IPS-11a (cell line): ENCODE results near the gene SPATA13.
"Not testable (repeated sequence)": the region's sequence is repeated elsewhere in the genome, so short reads cannot be mapped to it uniquely, and the experiment has no call there.

ENCODE experiments used
- H3K4me3 ChIP-seq: one replicate; pipeline ENCODE4 v1.5.1; 2013; ENCODE audit warnings: low read depth, low read length, control low read depth

The SPATA13 gene

GRCh38 chr13:24192811-24193162 is 32.3 kb downstream of the SPATA13 start:
- no peak overlapping the region for H3K4me3 ChIP-seq

- no peak overlapping the region for H3K4me3 ChIP-seq
Measured at GRCh38 chr13:24194447-24194846, 33.9 kb downstream of the SPATA13 start.

GRCh38 chr13:24195626-24196025 is 35.1 kb downstream of the SPATA13 start:
- no peak overlapping the region for H3K4me3 ChIP-seq

- no peak overlapping the region for H3K4me3 ChIP-seq
Measured at GRCh38 chr13:24196593-24197197, 36.2 kb downstream of the SPATA13 start.

GRCh38 chr13:24199016-24199415 is 38.5 kb downstream of the SPATA13 start:
- no peak overlapping the region for H3K4me3 ChIP-seq

- no peak overlapping the region for H3K4me3 ChIP-seq
Measured at GRCh38 chr13:24202215-24202614, 41.7 kb downstream of the SPATA13 start.

- H3K4me3 ChIP-seq: no peak overlapping the region
Measured at GRCh38 chr13:24203273-24203672, 42.8 kb downstream of the SPATA13 start.

- H3K4me3 ChIP-seq: no peak overlapping the region
Measured at GRCh38 chr13:24203811-24204210, 43.3 kb downstream of the SPATA13 start.

- H3K4me3 ChIP-seq: not testable (repeated sequence)
Measured at GRCh38 chr13:24205076-24205475, 44.6 kb downstream of the SPATA13 start.

GRCh38 chr13:24207841-24208667 is 47.5 kb downstream of the SPATA13 start:
- no peak overlapping the region for H3K4me3 ChIP-seq

GRCh38 chr13:24209138-24209537 is 48.6 kb downstream of the SPATA13 start:
- H3K4me3 ChIP-seq: no peak overlapping the region

- H3K4me3 ChIP-seq: no peak overlapping the region
Measured at GRCh38 chr13:24212254-24212653, 51.7 kb downstream of the SPATA13 start.

GRCh38 chr13:24212674-24213073 is 52.2 kb downstream of the SPATA13 start:
- H3K4me3 ChIP-seq: no peak overlapping the region

- no peak overlapping the region for H3K4me3 ChIP-seq
Measured at GRCh38 chr13:24213932-24214331, 53.4 kb downstream of the SPATA13 start.

GRCh38 chr13:24214528-24214927 is 54.0 kb downstream of the SPATA13 start:
- no peak overlapping the region for H3K4me3 ChIP-seq

GRCh38 chr13:24215126-24215525 is 54.6 kb downstream of the SPATA13 start:
- H3K4me3 ChIP-seq: no peak overlapping the region

- no peak overlapping the region for H3K4me3 ChIP-seq
Measured at GRCh38 chr13:24215732-24216131, 55.2 kb downstream of the SPATA13 start.

- H3K4me3 ChIP-seq: no peak overlapping the region
Measured at GRCh38 chr13:24216176-24216575, 55.7 kb downstream of the SPATA13 start.

GRCh38 chr13:24216779-24217178 is 56.3 kb downstream of the SPATA13 start:
- not testable (repeated sequence) for H3K4me3 ChIP-seq

GRCh38 chr13:24217601-24218281 is 57.2 kb downstream of the SPATA13 start:
- no peak overlapping the region for H3K4me3 ChIP-seq

GRCh38 chr13:24218338-24218737 is 57.8 kb downstream of the SPATA13 start:
- H3K4me3 ChIP-seq: no peak overlapping the region

- H3K4me3 ChIP-seq: no peak overlapping the region
Measured at GRCh38 chr13:24218977-24219376, 58.5 kb downstream of the SPATA13 start.
